GM18870 (cell line): ENCODE measurements around the gene NCF4.

ENCODE experiments used
- ATAC-seq: cut with Tn5 transposase; IDR thresholded peaks from one replicate; pipeline ENCODE4 v1.9.1; 2021; ENCODE audit warnings: moderate library complexity; ENCODE audit not compliant: unreplicated experiment

NCF4 gene

GRCh38 chr22:36863979-36864378 lies 3.2 kb downstream of the NCF4 start:
- ATAC-seq, result no peak

GRCh38 chr22:36864454-36865215 lies 3.8 kb downstream of the NCF4 start:
- no peak for ATAC-seq

- no peak for ATAC-seq
Measured at GRCh38 chr22:36865346-36865745, 4.5 kb downstream of the NCF4 start.

- no peak for ATAC-seq
Measured at GRCh38 chr22:36867695-36868094, 6.9 kb downstream of the NCF4 start.

GRCh38 chr22:36868546-36869181 lies 7.9 kb downstream of the NCF4 start:
- no peak for ATAC-seq

- no peak for ATAC-seq
Measured at GRCh38 chr22:36870250-36870649, 9.4 kb downstream of the NCF4 start.

- ATAC-seq, result no peak
Measured at GRCh38 chr22:36871669-36872081, 10.9 kb downstream of the NCF4 start.

GRCh38 chr22:36872084-36872483 lies 11.3 kb downstream of the NCF4 start:
- ATAC-seq, result no peak

- ATAC-seq, result no peak
Measured at GRCh38 chr22:36872866-36873498, 12.2 kb downstream of the NCF4 start.

GRCh38 chr22:36873614-36874308 lies 13.0 kb downstream of the NCF4 start:
- peak; percentile 76 for ATAC-seq

- ATAC-seq, result no peak
Measured at GRCh38 chr22:36874309-36874696, 13.5 kb downstream of the NCF4 start.

- no peak for ATAC-seq
Measured at GRCh38 chr22:36874736-36875135, 13.9 kb downstream of the NCF4 start.

GRCh38 chr22:36875741-36876140 lies 14.9 kb downstream of the NCF4 start:
- no peak for ATAC-seq

- ATAC-seq, result no peak
Measured at GRCh38 chr22:36879775-36880174, 19.0 kb downstream of the NCF4 start.

GRCh38 chr22:36881504-36882245 lies 20.9 kb downstream of the NCF4 start:
- no peak for ATAC-seq

GRCh38 chr22:36884349-36885158 lies 23.7 kb downstream of the NCF4 start:
- no peak for ATAC-seq

GRCh38 chr22:36885474-36885873 lies 24.7 kb downstream of the NCF4 start:
- ATAC-seq, result no peak

- ATAC-seq, result no peak
Measured at GRCh38 chr22:36886016-36886415, 25.2 kb downstream of the NCF4 start.

- ATAC-seq, result no peak
Measured at GRCh38 chr22:36887162-36887561, 26.4 kb downstream of the NCF4 start.

- no peak for ATAC-seq
Measured at GRCh38 chr22:36891646-36892045, 30.8 kb downstream of the NCF4 start.
